Left renal pelvis (tissue), 4 donors: ENCODE data around the gene HS3ST2. TPM values are rescaled to one million over a fixed set of nuclear protein-coding genes. Genes with fewer than 3 reads are reported as not detected.
"Not testable (repeated sequence)": the region's sequence is repeated elsewhere in the genome, so short reads cannot be mapped to it uniquely, and the experiment has no call there.

Experiments used
- DNase-seq, 4 donors: peaks; one replicate each; pipeline ENCODE4 v3.0.0-alpha.2; 2013; ENCODE audit warnings: low read depth in 4 of 4, low spot score in 3 of 4
- polyA plus RNA-seq, 4 donors: library from polyadenylated mRNA; unstranded; fragments of 120-200 nt; gene quantifications; one replicate each; pipeline ENCODE4 v1.2.1, GENCODE V29; 2013; ENCODE audit not compliant: insufficient read length in 4 of 4

HS3ST2 gene
- polyA plus RNA-seq, 4 donors = 0.18 to 0.37 (median 0.28) TPM

DNA sequence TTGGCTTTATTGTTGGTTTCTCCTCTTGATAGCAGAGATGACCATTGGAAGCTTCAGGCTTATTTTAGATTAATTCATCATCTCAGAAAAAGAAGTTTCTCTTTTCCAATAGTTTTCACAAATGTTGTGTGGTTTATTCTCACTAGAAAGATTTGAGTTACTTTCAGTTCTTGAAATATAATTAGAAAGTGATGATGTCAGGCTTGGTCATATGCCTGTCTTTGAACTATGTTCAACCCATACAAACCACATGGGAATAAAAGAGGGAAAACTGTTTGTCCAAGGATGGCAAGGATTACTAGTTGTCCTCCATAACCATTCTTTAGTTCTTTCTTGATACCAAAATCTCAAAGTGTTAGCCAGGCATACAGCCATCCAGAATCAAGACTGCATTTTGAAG is 3.7 kb upstream of the HS3ST2 start:
- no peak for DNase-seq

GRCh38 chr16:22813223-22813947 is 577 bp upstream of the HS3ST2 start:
- peak; percentile 39 to 60 (median 56) for DNase-seq

DNA sequence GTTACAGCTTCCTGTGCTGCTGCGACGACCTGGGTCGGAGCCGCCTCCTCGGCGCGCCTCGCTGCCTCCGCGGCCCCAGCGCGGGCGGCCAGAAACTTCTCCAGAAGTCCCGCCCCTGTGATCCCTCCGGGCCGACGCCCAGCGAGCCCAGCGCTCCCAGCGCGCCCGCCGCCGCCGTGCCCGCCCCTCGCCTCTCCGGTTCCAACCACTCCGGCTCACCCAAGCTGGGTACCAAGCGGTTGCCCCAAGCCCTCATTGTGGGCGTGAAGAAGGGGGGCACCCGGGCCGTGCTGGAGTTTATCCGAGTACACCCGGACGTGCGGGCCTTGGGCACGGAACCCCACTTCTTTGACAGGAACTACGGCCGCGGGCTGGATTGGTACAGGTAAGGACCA is 746 bp downstream of the HS3ST2 start:
- no peak for DNase-seq

DNA sequence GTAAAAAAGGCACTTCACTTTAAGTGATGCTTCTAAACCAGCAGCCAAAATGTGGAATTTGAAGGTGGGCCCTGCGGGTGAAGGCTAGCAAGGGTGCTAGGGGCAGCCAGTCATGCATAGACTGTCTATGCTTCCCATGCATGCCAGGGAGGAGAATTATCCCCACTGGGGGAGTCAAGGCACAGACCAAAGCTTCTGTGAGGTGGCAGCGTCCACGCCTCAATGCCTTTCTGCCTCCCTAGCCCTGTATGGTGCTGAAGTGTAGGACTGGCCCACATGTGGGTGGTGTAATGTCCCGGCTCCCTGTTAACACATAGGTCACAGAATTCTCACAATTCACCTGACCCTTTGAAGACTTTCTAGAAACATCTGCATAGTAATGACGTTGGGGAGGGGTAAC is 1.9 kb downstream of the HS3ST2 start:
- no peak for DNase-seq

DNA sequence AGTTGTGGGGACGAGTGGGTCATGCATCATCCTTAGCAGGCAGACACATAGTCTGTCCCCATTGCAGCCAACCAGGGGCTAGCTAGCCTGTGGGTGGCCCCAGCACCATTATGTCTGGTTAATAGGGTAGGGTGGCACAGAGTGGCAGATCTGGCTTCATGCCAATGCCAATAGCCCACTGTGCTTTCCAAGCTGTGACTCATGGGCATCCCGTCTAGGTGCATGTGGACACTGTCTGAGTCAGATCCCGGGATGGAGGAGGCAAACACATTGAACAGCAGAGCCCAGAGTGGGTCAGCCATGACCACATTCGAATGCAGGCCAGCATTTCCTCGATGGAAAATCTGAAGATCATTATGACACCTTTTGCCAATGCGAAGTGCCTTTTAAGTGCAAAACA is 2.5 kb downstream of the HS3ST2 start:
- no peak for DNase-seq

DNA sequence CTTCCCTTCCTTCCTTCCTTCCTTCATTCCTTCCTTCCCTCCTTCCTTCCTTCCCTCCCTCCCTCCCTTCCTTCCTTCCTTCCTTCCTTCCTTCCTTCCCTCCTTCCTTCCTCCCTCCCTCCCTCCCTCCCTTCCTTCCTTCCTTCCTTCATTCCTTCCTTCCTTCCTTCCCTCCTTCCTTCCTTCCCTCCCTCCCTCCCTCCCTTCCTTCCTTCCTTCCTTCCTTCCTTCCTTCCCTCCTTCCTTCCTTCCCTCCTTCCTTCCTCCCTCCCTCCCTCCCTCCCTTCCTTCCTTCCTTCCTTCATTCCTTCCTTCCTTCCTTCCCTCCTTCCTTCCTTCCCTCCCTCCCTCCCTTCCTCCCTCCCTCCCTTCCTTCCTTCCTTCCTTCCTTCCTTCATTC is 4.8 kb downstream of the HS3ST2 start:
- not testable (repeated sequence) for DNase-seq

- no peak for DNase-seq
These were observed 24.7 kb downstream of the HS3ST2 start for GRCh38 chr16:22838681-22839080.

DNA sequence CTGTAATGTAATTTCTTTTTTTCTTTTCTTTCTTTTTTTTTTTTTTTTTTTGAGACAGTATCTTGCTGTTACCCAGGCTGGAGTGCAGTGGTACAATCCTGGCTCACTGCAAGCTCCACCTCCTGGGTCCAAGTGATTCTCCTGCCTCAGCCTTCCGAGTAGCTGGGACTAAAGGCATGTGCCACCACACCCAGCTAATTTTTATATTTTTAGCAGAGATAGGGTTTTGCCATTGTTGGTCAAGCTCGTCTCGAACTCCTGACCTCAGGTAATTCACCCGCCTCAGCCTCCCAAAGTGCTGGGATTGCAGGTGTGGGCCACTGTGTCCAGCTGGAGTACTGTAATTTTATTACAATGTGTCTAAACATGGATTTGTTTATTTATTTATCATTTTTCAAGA is 28.1 kb downstream of the HS3ST2 start:
- not testable (repeated sequence) for DNase-seq

GRCh38 chr16:22843122-22843521 is 29.2 kb downstream of the HS3ST2 start:
- DNase-seq = no peak

DNA sequence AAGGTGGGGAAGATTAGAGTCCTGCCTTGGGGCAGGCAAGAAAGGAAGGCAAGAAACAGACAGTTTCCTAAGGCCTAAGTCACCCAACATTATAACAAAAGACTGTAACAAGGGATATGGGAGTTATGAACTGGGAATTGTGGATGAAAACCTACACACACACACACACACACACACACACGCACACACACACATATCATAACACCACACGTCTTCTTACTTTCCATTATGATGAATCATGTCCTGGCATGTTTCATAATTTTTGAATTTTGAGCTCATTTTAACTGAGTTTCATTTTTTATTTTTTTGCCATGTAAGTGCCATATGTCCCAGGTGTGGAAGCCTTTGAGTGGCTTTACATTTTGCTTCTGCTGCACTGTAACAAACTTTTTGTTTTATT is 29.9 kb downstream of the HS3ST2 start:
- DNase-seq = no peak

DNA sequence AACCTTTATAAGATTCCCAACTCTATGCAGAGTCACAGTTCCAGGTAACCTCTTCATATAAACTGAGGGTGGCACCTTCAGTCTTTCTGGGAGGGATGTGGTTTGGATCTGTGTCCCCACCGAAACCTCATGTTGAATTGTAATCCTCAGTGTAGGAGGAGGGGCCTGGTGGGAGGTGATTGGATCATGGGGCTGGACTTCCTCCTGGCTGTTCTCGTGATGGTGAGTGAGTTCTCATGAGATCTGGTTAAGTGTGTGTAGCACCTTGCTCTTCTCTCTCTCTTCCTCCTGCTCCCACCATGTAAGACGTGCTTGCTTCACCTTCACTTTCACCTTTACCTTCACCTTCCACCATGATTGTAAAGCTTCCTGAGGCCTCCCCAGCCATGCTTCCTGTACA is 30.5 kb downstream of the HS3ST2 start:
- no peak for DNase-seq

- DNase-seq = no peak
These were observed 33.1 kb downstream of the HS3ST2 start for GRCh38 chr16:22847100-22847499.

- DNase-seq = no peak
These were observed 33.7 kb downstream of the HS3ST2 start for GRCh38 chr16:22847690-22848089.

DNA sequence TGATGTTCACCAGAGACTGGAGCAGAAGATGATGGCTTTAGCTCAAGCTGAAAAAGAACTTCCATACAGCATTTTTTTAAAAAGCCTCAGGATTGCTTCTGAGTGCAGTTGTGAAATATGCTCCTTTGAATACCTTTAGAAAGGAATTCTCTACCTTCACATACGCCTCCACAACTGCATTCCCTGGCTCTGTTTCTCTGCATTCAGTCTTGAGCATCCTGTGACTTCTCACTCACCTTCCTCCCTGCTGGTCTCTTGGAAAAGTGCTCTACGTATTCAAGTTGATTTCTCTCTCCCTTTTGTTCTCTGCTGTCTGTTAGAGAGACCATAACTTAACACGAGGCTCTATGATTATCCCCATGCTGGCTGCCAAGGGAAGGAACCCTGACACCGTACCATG is 34.5 kb downstream of the HS3ST2 start:
- no peak for DNase-seq

DNA sequence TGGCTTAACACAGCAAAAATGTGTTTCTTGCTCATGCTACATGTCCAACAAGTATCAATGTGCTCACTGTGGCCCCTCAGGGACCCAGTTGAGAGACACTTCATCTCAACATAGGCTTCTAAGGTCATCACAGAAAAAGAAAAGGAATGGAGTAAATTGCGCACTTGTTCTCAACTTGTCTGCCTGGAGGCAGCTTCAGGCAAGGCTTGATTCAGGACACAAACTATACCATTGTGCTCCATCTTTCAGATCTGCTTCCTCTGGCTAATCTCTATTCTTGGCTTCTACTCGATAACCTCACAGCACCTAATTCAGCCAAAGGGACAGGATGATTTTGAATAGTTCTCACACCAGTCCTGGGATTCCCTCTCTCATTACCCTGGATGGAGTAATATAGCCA is 35.6 kb downstream of the HS3ST2 start:
- no peak for DNase-seq

- no peak for DNase-seq
These were observed 41.3 kb downstream of the HS3ST2 start for GRCh38 chr16:22855231-22855630.

DNA sequence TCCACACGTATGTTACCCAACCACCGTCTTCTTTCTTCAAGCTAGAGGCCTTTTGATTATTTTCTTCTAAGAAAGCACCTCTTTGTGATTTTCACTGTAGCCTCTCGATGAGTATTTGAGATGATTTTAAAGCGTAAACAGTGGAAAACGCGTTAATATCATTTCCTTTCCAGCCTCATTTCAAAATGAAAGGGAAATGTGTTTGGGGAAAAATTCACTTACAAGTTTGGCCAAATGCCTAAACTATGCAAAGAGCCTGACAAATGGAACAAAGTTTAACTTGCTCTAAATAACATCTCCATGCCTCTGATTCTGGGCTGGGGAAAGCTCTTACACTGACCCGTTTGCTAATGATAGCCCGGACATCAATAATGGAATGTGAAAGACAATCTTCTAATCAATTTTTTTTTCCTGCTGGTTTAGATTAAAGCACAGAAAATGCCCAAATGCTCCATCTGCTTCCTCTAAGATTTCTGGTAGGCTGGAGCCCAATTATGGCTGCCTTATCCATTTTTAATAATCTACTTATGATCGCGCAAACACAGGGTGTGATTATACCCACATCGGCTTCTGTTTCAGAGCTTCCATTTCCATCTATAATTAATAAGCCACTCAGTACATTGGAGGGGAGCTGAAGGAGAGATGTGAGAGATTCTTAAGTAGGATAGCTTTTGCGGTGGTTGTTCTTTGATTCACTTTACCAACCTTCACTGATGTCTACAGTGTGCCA is 43.5 kb downstream of the HS3ST2 start:
- DNase-seq = no peak

DNA sequence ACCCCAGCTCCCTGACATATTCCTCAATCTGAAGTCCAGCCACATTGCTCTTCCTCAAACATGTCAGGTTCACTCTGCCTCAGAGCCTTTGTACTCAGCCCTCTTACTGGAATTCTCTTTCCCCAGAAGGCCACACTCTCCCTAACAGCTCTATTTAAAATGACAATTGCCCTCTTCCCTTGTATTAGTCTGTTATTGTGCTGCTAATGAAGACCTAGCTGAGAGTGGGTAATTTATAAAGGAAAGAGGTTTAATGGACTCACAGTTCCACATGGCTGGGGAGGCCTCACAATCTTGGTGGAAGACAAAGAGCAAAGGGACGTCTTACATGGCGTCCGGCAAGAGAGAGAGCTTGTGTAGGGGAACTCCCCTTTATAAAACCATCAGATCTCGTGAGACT is 46.0 kb downstream of the HS3ST2 start:
- no peak for DNase-seq

GRCh38 chr16:22861580-22861979 is 47.6 kb downstream of the HS3ST2 start:
- no peak for DNase-seq

GRCh38 chr16:22862046-22862445 is 48.1 kb downstream of the HS3ST2 start:
- no peak for DNase-seq

GRCh38 chr16:22864375-22864774 is 50.4 kb downstream of the HS3ST2 start:
- DNase-seq = no peak

DNA sequence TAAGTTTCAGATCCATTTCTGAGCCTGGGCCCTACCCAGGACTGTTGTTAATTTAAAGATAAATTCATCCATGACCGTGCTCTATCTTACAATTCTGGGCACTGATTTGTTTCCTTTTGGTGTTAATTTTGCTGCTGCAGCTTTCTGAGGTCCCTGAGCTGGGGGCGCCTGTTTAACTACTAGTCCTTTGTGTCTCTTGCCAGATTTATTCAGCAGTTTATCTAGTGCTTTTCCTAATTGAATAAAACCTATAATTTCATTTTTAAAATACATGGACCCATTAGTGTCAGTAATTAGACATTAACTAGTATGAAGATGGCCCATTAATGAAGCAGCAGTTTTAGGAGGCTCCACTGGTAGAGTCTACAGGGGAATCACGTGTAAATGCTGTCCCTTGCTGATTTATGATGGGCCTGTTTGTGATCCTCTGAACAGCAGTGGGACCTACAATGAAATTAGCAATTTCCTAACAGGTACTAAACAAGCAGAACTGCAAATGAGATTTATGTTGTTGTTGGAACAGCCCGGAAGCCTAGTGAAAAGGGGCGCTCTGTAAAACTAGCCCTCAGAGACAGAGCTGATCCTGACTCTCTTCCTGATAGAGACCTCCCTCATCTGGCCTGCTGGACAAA is 54.7 kb downstream of the HS3ST2 start:
- no peak for DNase-seq
